NCI-H2196 treated with DMSO at 0.1 percent for 48 hours (cell line): Measurements from ENCODE around the gene NEURL1.
"Not testable (repeated sequence)": the region's sequence is repeated elsewhere in the genome, so short reads cannot be mapped to it uniquely, and the experiment has no call there.

ENCODE experiments used
- DNase-seq: peaks from one replicate; lab custom pipeline; 2025; ENCODE audit not compliant: unreplicated experiment; lab: John Stamatoyannopoulos, UW

NEURL1 gene

GRCh38 chr10:103492655-103493261 lies 747 bp upstream of the NEURL1 start:
- no peak for DNase-seq

DNA sequence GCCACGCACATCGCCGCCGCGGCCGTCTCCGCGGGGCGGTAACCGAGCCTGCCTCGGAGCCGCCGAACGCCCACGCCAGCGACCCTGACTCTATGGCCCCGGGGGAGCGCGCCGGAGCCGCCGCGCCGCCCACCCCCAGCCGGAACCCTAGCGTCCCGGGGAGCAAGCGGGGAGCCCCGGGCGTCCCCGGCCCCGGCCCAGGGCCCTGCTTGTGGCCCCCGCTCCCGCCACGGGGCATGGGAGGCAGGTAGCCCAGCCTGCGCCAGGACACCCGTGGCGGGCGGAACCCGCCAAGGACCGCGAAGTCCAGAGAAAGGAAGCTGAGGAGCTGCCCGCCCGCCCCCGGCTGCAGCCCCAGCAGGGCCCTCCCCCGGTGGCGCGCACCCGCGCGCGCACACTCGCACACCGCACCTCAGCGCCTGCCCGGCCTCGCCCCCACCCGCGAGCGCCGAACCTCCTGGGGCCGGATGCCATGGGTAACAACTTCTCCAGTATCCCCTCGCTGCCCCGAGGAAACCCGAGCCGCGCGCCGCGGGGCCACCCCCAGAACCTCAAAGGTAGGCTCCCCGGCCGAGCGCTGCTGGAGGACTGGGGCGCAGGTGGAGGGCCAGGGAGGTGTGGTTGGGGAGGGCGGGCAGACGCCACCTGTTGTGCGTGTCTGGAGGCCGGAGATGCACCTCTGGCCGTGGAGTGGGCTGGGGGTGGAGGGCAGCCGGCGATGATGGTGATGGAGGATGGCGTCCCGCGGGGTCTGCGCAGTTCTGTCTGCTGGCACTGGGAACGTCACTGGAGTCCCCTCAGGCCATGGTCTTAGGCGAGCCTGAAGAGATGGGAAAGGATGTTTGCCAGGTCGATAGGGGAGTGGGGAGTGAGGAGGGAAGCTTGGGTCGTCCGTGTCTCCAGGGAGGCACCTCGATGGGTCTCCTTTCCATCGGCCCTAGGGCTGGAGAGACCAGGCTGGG lies 692 bp downstream of the NEURL1 start:
- DNase-seq, result no peak

GRCh38 chr10:103495321-103495720 lies 1.8 kb downstream of the NEURL1 start:
- DNase-seq, result no peak

DNA sequence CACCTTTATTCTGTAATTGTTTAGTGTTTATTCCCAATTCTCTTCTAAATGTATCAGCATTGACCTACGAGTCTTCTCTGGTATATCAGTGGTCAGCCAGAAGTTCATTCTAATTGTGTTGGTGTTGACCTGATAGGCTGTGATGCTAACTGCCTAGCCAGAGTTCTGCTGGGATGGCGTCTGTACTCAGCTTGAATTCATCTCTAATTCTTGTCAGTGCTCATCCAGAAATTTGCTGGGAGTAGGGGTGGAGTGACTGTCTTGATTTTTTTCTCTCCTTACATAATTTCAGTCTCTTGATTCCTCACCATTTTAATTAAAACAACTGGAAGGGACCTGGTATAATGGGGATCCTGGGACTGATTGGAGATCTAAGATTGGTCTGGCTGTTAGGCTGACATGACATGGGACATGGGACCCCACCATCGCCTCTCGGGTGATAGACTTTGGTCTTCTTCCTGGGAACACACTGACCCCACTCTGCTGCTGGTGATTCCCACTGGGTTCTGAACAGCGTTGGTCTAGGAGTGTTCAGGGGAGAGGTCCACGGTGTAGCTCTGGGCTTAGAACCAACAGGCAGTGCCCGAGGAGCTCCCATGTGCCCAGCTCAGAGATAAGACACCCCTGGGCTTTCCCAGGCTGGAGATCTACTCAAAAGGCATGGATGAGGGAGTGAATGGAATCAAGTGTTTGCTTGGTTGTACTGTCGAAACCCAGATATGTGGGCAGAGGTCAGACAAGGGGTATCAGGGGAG lies 3.8 kb downstream of the NEURL1 start:
- DNase-seq, result no peak

DNA sequence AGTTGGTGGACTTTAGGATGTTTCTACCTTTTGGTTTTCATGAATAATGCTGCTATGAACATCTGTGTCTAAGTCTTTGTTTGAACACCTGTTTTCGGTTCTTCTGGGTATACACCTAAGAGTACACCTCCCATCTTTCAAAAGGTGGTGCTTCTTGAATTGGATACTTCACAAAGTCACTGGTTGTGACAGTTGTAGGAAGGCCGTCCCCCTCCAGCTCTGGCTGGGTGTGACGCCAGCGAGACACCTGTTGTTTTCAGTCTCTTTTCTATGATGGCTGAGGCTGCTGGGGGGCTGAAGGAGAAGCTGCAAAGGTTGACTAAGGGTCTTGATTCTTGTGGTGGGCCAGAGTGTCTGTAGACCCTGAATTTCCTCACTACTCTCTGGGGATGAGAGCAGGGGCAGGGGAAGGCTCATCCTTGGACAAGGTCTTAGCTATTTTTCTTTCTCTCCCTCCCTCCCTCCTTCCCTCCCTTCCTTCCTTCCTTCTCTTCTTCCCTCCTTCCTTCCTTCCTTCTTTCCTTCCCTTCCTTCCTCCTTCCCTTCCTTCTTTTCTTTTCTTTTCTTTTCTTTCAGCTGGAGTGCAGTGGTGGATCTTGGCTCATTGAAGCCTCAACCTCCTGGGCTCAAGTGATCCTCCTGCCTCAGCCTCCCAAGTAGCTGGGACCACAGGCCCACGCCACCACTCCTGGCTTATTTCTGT lies 5.6 kb downstream of the NEURL1 start:
- DNase-seq, result no peak

GRCh38 chr10:103499881-103500280 lies 6.4 kb downstream of the NEURL1 start:
- DNase-seq, result no peak

DNA sequence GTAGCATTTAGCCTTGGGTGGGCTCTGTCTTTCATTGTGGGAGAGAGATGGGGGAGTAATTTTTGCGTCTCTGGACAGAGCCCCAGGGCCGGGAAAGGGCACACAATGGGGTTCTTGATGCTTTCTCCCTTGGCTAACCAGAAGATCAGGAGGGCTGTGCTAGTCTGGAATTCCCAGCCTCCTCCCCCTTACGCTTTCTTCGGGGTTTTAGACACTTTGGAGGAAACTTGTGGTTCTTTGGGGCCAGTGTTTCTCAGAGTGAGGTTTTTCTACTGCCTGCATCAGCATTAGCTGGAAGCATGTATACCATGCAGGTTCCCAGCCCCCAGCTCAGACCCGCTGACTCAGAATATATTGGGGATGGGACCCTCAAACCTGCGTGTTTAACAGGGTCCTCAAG lies 7.0 kb downstream of the NEURL1 start:
- DNase-seq, result no peak

DNA sequence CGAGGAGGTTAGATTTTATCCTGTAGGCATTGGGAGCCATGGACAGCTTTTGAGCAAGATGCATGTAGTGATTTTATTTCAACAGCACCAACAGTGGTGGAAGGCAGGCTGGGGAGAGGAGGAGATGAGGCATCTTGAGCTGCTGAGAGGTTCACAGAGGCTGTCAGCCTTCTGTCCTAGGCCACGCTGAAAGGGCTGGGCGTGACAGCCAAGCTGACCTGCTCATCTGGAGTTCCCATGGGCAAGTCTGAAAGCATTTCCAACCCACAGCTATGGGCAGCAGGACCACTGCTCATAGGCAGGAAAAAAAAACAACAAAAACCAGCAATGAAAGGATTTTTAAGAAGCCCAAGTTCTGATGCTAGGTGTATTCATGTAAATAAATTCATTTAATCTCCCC lies 7.7 kb downstream of the NEURL1 start:
- no peak for DNase-seq

- DNase-seq, result no peak
Measured at GRCh38 chr10:103502849-103503660, 9.6 kb downstream of the NEURL1 start.

DNA sequence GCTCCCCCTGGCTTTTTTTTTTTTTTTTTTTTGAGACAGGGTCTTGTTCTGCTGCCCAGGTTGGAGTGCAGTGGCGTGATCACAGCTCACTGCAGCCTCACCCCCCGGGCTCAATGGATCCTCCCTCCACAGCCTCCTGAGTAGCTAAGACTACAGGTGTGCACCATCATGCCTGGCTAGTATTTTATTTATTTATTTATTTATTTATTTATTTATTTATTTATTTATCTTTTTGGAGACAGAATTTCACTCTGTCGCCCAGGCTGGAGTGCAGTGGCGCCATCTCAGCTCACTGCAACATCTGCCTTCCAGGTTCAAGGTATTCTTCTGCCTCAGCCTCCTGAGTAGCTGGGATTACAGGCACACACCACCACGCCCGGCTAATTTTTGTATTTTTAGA lies 10.3 kb downstream of the NEURL1 start:
- not testable (repeated sequence) for DNase-seq

GRCh38 chr10:103504181-103504783 lies 10.8 kb downstream of the NEURL1 start:
- DNase-seq, result no peak

DNA sequence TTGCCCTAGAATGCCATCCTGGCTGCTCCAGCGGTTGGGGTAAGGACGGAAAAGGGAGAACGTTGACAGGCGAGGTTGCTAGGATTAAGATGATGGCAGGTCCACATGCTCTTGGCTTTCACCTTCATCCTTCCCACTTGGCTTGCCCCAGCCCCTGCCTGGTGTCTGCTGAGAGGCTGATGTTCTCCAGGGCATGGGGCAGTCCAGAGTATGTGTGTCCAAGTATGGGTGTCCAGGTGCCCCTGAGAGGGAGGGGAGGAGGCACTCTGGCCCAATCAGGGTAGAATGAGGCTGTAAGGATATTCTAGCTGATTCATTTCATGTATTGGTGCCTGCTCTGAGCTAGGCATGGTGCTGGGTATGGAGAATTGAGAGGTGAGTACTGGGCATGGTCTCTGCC lies 12.6 kb downstream of the NEURL1 start:
- no peak for DNase-seq

DNA sequence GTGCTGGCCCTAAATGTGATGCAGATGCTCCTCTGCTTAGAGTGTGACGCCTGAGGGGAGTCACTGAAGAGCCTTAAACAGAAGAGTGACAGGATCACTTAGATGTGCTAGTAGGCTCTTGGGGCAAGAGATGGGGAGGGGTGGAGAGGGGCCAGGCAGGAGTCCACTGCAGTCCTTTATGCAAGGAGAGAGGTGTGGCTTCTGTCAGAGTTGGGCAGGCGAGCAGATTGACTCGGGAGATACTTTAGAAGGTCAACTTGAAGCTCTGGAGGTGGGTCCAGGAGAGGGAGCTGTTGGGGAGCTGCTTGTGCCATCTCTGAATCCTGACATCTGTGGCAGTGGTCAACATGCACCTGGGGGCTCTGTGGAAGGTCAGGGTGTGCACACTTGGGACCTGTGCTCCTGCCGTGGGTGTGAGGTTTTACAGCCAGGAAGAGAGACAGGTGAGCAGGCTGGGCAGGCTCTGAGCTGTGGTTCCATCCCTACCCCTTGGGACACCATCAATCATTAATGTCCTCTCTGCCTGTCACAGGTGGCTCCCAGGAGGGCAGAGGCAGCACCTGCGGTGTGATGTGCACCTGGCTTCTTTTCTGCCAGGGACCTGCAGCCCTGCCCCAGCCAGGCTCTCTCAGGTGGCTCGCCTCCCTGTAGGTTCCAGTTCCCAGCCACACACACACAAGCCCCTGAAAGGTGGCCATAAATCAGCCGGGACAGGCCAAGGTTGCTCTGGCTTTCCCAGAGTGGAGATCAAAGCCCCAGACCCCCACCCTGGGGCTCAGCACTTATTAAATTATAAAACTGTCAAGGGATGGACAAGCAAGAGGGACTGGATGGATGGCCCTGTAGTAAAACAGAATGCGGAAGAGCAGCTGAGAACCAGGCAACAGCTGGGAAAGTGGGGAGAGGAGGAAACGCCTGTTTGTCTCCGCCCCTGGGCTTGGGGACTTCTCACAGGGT lies 14.0 kb downstream of the NEURL1 start:
- DNase-seq, result no peak

DNA sequence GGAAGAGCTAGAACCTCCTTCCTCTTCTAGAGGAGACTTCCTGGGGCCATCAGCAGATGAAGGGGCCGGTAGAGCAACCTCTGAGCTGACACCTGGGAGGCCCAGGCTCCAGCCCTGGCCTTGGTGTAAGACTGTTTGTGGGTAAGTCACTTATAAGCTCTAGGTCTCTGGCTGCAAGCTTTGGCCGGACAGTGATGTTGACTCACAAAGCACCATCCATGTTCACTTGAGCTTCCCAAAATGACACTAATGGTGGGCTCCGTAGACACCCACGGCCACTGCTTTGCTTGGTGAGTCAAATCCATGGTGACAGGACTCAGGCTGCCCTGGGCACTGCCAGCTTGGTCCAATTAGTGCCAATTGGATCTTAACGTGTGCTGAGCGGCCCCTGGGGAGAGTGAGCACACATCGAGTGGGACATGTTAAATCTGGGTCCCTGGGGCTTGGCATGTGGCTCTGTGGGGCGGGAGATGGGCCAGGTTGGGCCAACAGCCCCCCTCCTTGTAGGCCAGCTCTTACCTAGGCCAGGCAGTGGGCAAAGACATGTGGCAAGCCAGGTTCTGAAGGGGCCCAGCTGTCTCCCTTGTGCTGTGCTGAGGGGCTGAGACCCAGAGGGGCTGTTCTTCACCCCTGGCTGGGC lies 16.7 kb downstream of the NEURL1 start:
- no peak for DNase-seq

DNA sequence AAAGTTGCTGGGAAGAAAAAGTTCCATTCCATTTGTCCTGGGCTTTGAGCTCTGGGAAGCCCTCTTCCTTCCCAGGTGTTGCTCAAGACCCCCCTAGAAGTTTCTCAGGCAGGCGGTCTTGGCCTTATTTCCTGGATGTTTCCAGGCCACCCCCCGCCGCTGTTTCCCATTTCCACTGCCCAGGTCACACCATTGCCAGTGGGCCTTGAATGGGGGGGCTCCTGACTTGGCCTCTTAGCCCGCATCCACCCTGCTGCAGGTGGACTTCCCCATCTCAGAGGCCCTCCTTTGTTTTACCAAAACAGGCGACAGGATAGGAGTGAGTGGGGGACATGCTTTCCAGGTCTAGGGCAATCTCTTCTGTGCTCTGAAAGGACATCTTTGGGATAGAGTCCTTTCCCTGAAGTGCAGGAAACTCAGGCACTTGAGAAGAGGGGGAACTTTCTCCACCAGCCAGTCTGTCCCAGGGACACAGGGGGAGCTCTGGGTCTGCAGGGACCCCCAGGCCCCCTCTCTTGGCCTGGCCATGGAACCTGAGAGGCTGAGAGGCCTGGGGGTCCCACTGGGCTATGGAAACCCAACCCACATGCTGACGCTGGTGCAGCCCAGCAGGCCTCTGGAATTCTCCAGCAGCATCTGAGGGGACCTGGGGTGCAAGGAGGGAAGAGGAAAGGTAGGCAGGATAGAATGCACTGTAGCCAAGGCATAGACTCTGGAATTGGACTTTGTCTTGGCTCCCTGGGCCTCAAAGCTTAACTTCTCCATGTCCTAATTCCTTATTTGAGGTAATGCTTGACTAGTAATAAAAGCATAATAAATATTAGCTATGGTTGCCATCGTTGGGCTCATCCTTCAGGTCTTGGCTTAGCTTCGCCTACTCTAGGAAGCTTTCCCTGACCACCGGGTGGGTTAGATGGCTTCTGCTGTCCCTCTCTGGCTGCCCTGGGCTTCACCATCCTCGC lies 17.6 kb downstream of the NEURL1 start:
- no peak for DNase-seq

- no peak for DNase-seq
Measured at GRCh38 chr10:103512166-103512565, 18.7 kb downstream of the NEURL1 start.
